Loucy (cell line): Measurements from ENCODE around the gene CYP2D6.

Experiments
- H2AFZ ChIP-seq: fragments of 200-600 bp; sonication (generic); 2 replicates; pipeline ENCODE4 v1.6.0; 2016; ENCODE audit warnings: antibody characterized with exemption, mild to moderate bottlenecking, low read length, moderate library complexity
- H3F3A ChIP-seq: fragments of 200-600 bp; 2 replicates; pipeline ENCODE4 v1.6.0; 2016; ENCODE audit warnings: antibody characterized with exemption, low read depth, mild to moderate bottlenecking
- H3K27me3 ChIP-seq: fragments of 200-600 bp; sonication (generic); 2 replicates; pipeline ENCODE4 v1.6.1; 2014; ENCODE audit warnings: low read length, mild to moderate bottlenecking; ENCODE audit not compliant: insufficient read depth, poor library complexity, severe bottlenecking
- H3K36me3 ChIP-seq: fragments of 200-600 bp; sonication (generic); 2 replicates; pipeline ENCODE4 v1.6.1; 2016; ENCODE audit warnings: low read length; ENCODE audit not compliant: insufficient read depth
- H3K4me1 ChIP-seq: fragments of 200-600 bp; sonication (generic); 2 replicates; pipeline ENCODE4 v1.5.1; 2014; ENCODE audit warnings: low read length, mild to moderate bottlenecking; ENCODE audit not compliant: insufficient read depth, poor library complexity, severe bottlenecking
- H3K4me2 ChIP-seq: fragments of 200-600 bp; sonication (generic); 2 replicates; pipeline ENCODE4 v1.6.0; 2014; ENCODE audit warnings: antibody characterized with exemption, low read length, low read depth, mild to moderate bottlenecking; ENCODE audit not compliant: poor library complexity, severe bottlenecking
- H3K4me3 ChIP-seq: fragments of 200-600 bp; sonication (generic); 2 replicates; pipeline ENCODE4 v1.5.1; 2014; ENCODE audit warnings: low read length, mild to moderate bottlenecking, mixed read lengths; ENCODE audit not compliant: poor library complexity, severe bottlenecking
- H3K79me2 ChIP-seq: fragments of 200-600 bp; sonication (generic); 2 replicates; pipeline ENCODE4 v1.6.1; 2014; ENCODE audit warnings: low read length; ENCODE audit not compliant: insufficient read depth
- H3K9ac ChIP-seq: fragments of 200-600 bp; sonication (generic); 2 replicates; pipeline ENCODE4 v1.6.0; 2014; ENCODE audit warnings: mild to moderate bottlenecking, low read depth, low read length, moderate library complexity; ENCODE audit not compliant: poor library complexity, severe bottlenecking
- H3K9me2 ChIP-seq: fragments of 200-600 bp; sonication (generic); replicated peaks from 2 replicates; pipeline ENCODE4 v1.6.1; 2016; ENCODE audit warnings: low read depth, low read length, mixed read lengths
- H3K9me3 ChIP-seq: fragments of 200-600 bp; sonication (generic); 2 replicates; pipeline ENCODE4 v1.6.1; 2014; ENCODE audit warnings: mild to moderate bottlenecking, antibody characterized with exemption, low read length, low read depth; ENCODE audit not compliant: insufficient read depth
- H4K20me1 ChIP-seq: fragments of 200-600 bp; sonication (generic); 2 replicates; pipeline ENCODE4 v1.6.0; 2014; ENCODE audit warnings: antibody characterized with exemption, low read length, mild to moderate bottlenecking; ENCODE audit not compliant: insufficient read depth, poor library complexity, severe bottlenecking
- EZH2phosphoT487 ChIP-seq: fragments of 200-600 bp; IDR thresholded peaks from 2 replicates; pipeline ENCODE4 v1.6.1; 2018; ENCODE audit warnings: antibody characterized with exemption, mild to moderate bottlenecking, moderate library complexity, borderline replicate concordance
- TF ChIP-seq, protein P1 (sequence below): fragments of 200-600 bp; sonication (generic); conservative IDR thresholded peaks from 2 replicates; pipeline ENCODE4 v1.5.1; 2014; ENCODE audit warnings: mild to moderate bottlenecking, antibody characterized with exemption, low read length

The CYP2D6 gene

DNA sequence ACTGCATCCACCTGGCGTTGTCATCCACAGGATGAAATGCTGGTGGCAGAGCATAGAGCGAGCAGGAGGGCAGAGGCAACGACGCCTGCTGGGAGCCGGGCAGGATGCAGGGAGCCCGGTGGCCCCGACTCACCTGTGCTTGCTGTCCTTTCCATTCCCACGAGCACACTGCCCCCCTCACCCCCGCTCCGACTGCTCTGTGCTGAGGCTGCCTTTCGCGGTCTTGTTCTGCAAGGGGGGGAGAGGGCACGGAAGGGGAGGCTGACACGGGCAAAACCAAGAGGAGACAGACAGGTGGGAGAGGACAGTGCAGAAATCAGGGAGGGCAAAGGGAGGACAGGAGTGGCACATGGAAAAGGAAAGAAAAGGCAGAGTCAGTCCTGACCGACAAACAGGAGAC lies 37.9 kb upstream of the CYP2D6 start:
- no peak overlapping the region for H2AFZ ChIP-seq
- no peak overlapping the region for H3K4me2 ChIP-seq
- H3K4me1 ChIP-seq = peaks cover 12% of the 10 kb centered on the region
- H3K9me2 ChIP-seq = no peaks in the 10 kb centered on the region
- H3F3A ChIP-seq = no peaks in the 10 kb centered on the region
- H3K79me2 ChIP-seq = peaks cover 55% of the 10 kb centered on the region
- H3K9ac ChIP-seq = no peak overlapping the region
- H3K9me3 ChIP-seq = no peaks in the 10 kb centered on the region
- TF ChIP-seq, protein P1, sequence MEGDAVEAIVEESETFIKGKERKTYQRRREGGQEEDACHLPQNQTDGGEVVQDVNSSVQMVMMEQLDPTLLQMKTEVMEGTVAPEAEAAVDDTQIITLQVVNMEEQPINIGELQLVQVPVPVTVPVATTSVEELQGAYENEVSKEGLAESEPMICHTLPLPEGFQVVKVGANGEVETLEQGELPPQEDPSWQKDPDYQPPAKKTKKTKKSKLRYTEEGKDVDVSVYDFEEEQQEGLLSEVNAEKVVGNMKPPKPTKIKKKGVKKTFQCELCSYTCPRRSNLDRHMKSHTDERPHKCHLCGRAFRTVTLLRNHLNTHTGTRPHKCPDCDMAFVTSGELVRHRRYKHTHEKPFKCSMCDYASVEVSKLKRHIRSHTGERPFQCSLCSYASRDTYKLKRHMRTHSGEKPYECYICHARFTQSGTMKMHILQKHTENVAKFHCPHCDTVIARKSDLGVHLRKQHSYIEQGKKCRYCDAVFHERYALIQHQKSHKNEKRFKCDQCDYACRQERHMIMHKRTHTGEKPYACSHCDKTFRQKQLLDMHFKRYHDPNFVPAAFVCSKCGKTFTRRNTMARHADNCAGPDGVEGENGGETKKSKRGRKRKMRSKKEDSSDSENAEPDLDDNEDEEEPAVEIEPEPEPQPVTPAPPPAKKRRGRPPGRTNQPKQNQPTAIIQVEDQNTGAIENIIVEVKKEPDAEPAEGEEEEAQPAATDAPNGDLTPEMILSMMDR = no peak
- TF ChIP-seq EZH2phosphoT487 = no peak
- peaks cover 70% of the 10 kb centered on the region; the same call in 1 of the 2 replicates for H3K36me3 ChIP-seq
- H3K27me3 ChIP-seq = no peaks in the 10 kb centered on the region
- peaks cover 9% of the 10 kb centered on the region for H4K20me1 ChIP-seq
- no peak overlapping the region for H3K4me3 ChIP-seq

DNA sequence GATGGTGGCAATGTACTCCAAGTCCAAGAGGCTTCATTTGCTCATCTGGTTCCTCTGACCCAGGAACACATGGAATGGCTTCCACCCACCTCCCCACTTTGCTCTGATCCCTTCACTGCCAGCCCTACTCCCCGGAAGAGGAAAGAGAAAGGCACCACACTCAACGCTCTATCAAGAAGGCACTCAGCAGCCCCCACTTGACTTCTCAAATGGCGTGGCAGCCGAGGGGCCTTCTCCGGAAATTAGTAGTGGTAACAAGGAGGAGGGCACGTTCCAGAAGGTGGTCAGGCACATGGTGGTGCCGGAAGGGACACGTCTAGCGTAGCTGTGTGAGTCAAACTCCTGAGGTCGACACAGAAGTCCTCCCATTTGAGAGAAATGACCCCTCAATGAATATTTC lies 36.5 kb upstream of the CYP2D6 start:
- H3K36me3 ChIP-seq = peaks cover 82% of the 10 kb centered on the region; the same call in 1 of the 2 replicates
- H3K9ac ChIP-seq = no peak overlapping the region
- no peaks in the 10 kb centered on the region for H3K27me3 ChIP-seq
- no peak overlapping the region for H2AFZ ChIP-seq
- H3K4me2 ChIP-seq = no peak overlapping the region
- H3K4me3 ChIP-seq = no peak overlapping the region
- no peaks in the 10 kb centered on the region for H3F3A ChIP-seq
- no peaks in the 10 kb centered on the region for H3K4me1 ChIP-seq
- TF ChIP-seq EZH2phosphoT487 = no peak
- H3K9me2 ChIP-seq = no peaks in the 10 kb centered on the region
- H4K20me1 ChIP-seq = peaks cover 4% of the 10 kb centered on the region
- H3K9me3 ChIP-seq = no peaks in the 10 kb centered on the region
- H3K79me2 ChIP-seq = peaks cover 41% of the 10 kb centered on the region

DNA sequence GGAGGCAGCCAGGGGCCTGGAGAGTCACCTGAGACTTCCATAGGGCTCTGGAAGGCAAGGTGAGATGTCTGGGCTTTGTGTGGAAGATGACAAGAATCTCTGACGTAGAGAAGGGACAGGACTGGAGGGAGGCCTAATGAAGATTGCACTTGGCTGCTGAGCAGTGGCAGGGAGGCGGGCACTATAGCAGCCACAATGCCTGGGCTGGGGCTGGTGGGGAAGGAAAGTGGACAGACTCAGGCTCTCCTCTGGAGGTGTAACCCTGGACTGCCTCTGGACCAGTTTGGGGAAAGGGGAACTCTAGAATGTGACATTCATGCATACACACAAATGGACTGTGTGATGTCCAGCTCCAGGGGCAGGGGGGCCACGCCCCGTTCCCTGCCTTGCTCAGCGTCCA lies 34.3 kb upstream of the CYP2D6 start:
- Histone ChIP-seq H3K27me3 (no peaks in the 10 kb centered on the region), H3K36me3 (peaks cover 84% of the 10 kb centered on the region), H3F3A (no peaks in the 10 kb centered on the region), H3K9ac (no peak overlapping the region), H3K4me3 (no peak overlapping the region), H2AFZ (no peak overlapping the region), H3K4me2 (no peak overlapping the region), H4K20me1 (peaks cover 4% of the 10 kb centered on the region), H3K9me3 (no peaks in the 10 kb centered on the region), H3K9me2 (no peaks in the 10 kb centered on the region), H3K79me2 (peaks cover 20% of the 10 kb centered on the region), H3K4me1 (no peaks in the 10 kb centered on the region)
- TF ChIP-seq EZH2phosphoT487 = no peak
- TF ChIP-seq, protein P1 = no peak

DNA sequence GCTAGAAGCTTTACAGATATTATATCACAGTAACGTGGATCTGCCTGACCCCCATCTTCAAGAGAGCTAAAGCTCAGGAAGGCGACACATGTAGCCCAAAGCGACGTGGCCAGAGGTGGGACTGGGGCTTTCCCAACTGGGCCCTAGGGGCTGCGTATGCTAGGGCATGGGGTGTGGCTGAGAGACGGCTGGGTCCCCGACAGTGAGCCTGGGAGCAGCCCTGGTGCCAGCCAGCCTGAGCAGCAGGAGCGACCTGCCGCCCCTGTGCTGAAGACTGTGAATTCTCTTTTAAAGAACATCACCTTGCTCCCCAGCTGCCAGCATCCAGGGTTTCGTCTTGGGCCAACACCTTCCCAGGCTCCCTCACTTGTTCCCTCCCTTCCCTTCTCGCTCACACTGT lies 32.9 kb upstream of the CYP2D6 start:
- Histone ChIP-seq H3K9ac (no peak overlapping the region), H3K4me2 (no peak overlapping the region), H3K79me2 (peaks cover 10% of the 10 kb centered on the region; the same call in 1 of the 2 replicates), H3K36me3 (peaks cover 85% of the 10 kb centered on the region), H3K9me2 (no peaks in the 10 kb centered on the region), H2AFZ (no peak overlapping the region), H3K9me3 (no peaks in the 10 kb centered on the region), H3F3A (no peaks in the 10 kb centered on the region), H4K20me1 (peaks cover 1% of the 10 kb centered on the region), H3K27me3 (no peaks in the 10 kb centered on the region), H3K4me3 (no peak overlapping the region), H3K4me1 (no peaks in the 10 kb centered on the region)
- no peak for TF ChIP-seq EZH2phosphoT487
- TF ChIP-seq, protein P1 = no peak
